IMR-90 (cell line): ENCODE measurements around the gene MCMBP. TPM values are rescaled to one million over a fixed set of nuclear protein-coding genes. Genes with fewer than 3 reads are reported as not detected.
A peak's percentile ranks its signal among the peaks of the same experiment; 100 is the strongest.

Source experiments
- ATAC-seq: fragments of 200-7000 bp; cut with Tn5 transposase; 2 replicates; pipeline ENCODE4 v1.9.1; 2020; ENCODE audit warnings: low read depth, mild to moderate bottlenecking, moderate library complexity
- BruUV-seq: library from RNA; stranded (reverse); fragments of 400-500 nt; replicated peaks from 2 replicates; lab custom pipeline; 2021; lab: Mats Ljungman, UMichigan
- CTCF ChIA-PET: fragments of 300-600 bp; formaldehyde crosslinking; extraction: SDS; loops from one replicate; lab custom pipeline; 2021; ENCODE audit warnings: antibody characterized with exemption; lab: Yijun Ruan, JAX
- POLR2A ChIA-PET: fragments of 300-600 bp; sonication (Branson Sonifier 250); formaldehyde crosslinking; loops from one replicate; lab custom pipeline; 2022; ENCODE audit warnings: antibody characterized with exemption; ENCODE audit not compliant: unreplicated experiment; lab: Charles Lee
- DNase-seq: peaks from one replicate; pipeline ENCODE4 v3.0.0; 2013
- H2AFZ ChIP-seq: replicated peaks from 2 replicates; pipeline ENCODE3; 2013; ENCODE audit warnings: low read length, mild to moderate bottlenecking; ENCODE audit not compliant: poor library complexity
- H2AK5ac ChIP-seq: 2 replicates; pipeline ENCODE4 v1.6.1; 2013; ENCODE audit warnings: low read depth, low read length, inconsistent platforms
- H2AK9ac ChIP-seq: replicated peaks from 2 replicates; pipeline ENCODE3; 2013; ENCODE audit warnings: mild to moderate bottlenecking, low read depth, low read length, moderate library complexity; ENCODE audit not compliant: poor library complexity
- H2BK120ac ChIP-seq: 2 replicates; pipeline ENCODE4 v1.6.1; 2013; ENCODE audit warnings: low read depth, low read length, inconsistent platforms
- H2BK15ac ChIP-seq: 3 replicates; pipeline ENCODE4 v1.6.1; 2013; ENCODE audit warnings: low read depth, low read length, inconsistent platforms
- H2BK20ac ChIP-seq: 2 replicates; pipeline ENCODE4 v1.6.1; 2013; ENCODE audit warnings: low read depth, mild to moderate bottlenecking, inconsistent platforms, low read length, moderate library complexity
- H2BK5ac ChIP-seq: 2 replicates; pipeline ENCODE4 v1.6.1; 2013; ENCODE audit warnings: mild to moderate bottlenecking, low read depth, low read length, inconsistent platforms; ENCODE audit not compliant: poor library complexity, severe bottlenecking
- H3K14ac ChIP-seq: replicated peaks from 2 replicates; pipeline ENCODE4 v1.6.1; 2013; ENCODE audit warnings: low read depth, low read length, inconsistent platforms
- H3K18ac ChIP-seq: 2 replicates; pipeline ENCODE4 v1.6.1; 2013; ENCODE audit warnings: low read depth, low read length, control low read depth
- H3K23ac ChIP-seq: 2 replicates; pipeline ENCODE4 v1.6.1; 2013; ENCODE audit warnings: low read depth, low read length, inconsistent platforms
- H3K27ac ChIP-seq: 2 replicates; pipeline ENCODE4 v1.5.1; 2013; ENCODE audit warnings: mild to moderate bottlenecking, control low read depth, low read length; ENCODE audit not compliant: insufficient read depth
- H3K27me3 ChIP-seq: 2 replicates; pipeline ENCODE4 v1.6.1; 2013; ENCODE audit warnings: low read length; ENCODE audit not compliant: control insufficient read depth, insufficient read depth
- H3K36me3 ChIP-seq: 2 replicates; pipeline ENCODE4 v1.6.1; 2013; ENCODE audit warnings: low read length, mixed read lengths; ENCODE audit not compliant: control insufficient read depth, insufficient read depth
- H3K4ac ChIP-seq: 2 replicates; pipeline ENCODE4 v1.6.1; 2013; ENCODE audit warnings: low read depth, low read length, inconsistent platforms
- H3K4me1 ChIP-seq: 2 replicates; pipeline ENCODE4 v1.6.1; 2013; ENCODE audit warnings: low read length, mixed read lengths; ENCODE audit not compliant: control insufficient read depth, insufficient read depth
- H3K4me2 ChIP-seq: 2 replicates; pipeline ENCODE4 v1.6.1; 2013; ENCODE audit warnings: low read depth, mild to moderate bottlenecking, control low read depth, low read length, moderate library complexity
- H3K4me3 ChIP-seq: 2 replicates; pipeline ENCODE4 v1.5.1; 2013; ENCODE audit warnings: low read depth, mild to moderate bottlenecking, control low read depth, low read length, moderate library complexity; ENCODE audit not compliant: insufficient read depth
- H3K56ac ChIP-seq: 2 replicates; pipeline ENCODE4 v1.6.1; 2013; ENCODE audit warnings: low read length, inconsistent platforms; ENCODE audit not compliant: insufficient read depth; ENCODE audit errors: extremely low read depth
- H3K79me1 ChIP-seq, 2 experiments: 2 replicates each; pipeline ENCODE4 v1.6.1; 2013; ENCODE audit warnings: low read length in 2 of 2, inconsistent platforms in 1 of 2, low read depth in 1 of 2
- H3K9ac ChIP-seq: 2 replicates; pipeline ENCODE4 v1.6.1; 2013; ENCODE audit warnings: low read depth, low read length, control low read depth
- H3K9me1 ChIP-seq: 2 replicates; pipeline ENCODE4 v1.6.1; 2013; ENCODE audit warnings: low read length, inconsistent platforms; ENCODE audit not compliant: insufficient read depth
- H3K9me3 ChIP-seq: 2 replicates; pipeline ENCODE4 v1.6.1; 2013; ENCODE audit warnings: low read length; ENCODE audit not compliant: control insufficient read depth, insufficient read depth
- H4K20me1 ChIP-seq: 2 replicates; pipeline ENCODE4 v1.6.1; 2013; ENCODE audit warnings: low read length, inconsistent platforms; ENCODE audit not compliant: insufficient read depth
- H4K5ac ChIP-seq: 2 replicates; pipeline ENCODE4 v1.6.1; 2013; ENCODE audit warnings: mild to moderate bottlenecking, low read depth, low read length, control low read depth
- H4K8ac ChIP-seq, 2 experiments: 2 replicates each; pipeline ENCODE4 v1.6.1; 2013; ENCODE audit warnings: low read depth in 2 of 2, low read length in 2 of 2, control low read depth in 1 of 2, inconsistent platforms in 1 of 2
- H4K91ac ChIP-seq: 2 replicates; pipeline ENCODE4 v1.6.1; 2013; ENCODE audit warnings: low read depth, low read length, inconsistent platforms; ENCODE audit not compliant: insufficient read depth
- BHLHE40 ChIP-seq: fragments of 150-350 bp; IDR thresholded peaks from 2 replicates; pipeline ENCODE4 v1.6.1; 2016; ENCODE audit warnings: mild to moderate bottlenecking, low read depth, low read length
- CEBPB ChIP-seq: IDR thresholded peaks from 2 replicates; pipeline ENCODE4 v1.6.1; 2012; ENCODE audit warnings: low read depth, low read length, improper control_type of control experiment
- CTCF ChIP-seq: conservative IDR thresholded peaks from 2 replicates; pipeline ENCODE4 v1.5.1; 2012; ENCODE audit warnings: mild to moderate bottlenecking, low read depth, low read length, improper control_type of control experiment
- FOS ChIP-seq: fragments of 150-350 bp; IDR thresholded peaks from 2 replicates; pipeline ENCODE4 v1.6.1; 2016; ENCODE audit warnings: low read depth, low read length
- MAFK ChIP-seq: IDR thresholded peaks from 2 replicates; pipeline ENCODE4 v1.6.1; 2012; ENCODE audit warnings: low read depth, low read length, improper control_type of control experiment
- MAZ ChIP-seq: IDR thresholded peaks from 2 replicates; pipeline ENCODE4 v1.6.1; 2012; ENCODE audit warnings: low read depth, mild to moderate bottlenecking, low read length, improper control_type of control experiment, moderate library complexity, borderline replicate concordance
- NFE2L2 ChIP-seq: fragments of 150-350 bp; IDR thresholded peaks from 2 replicates; pipeline ENCODE4 v1.6.1; 2016; ENCODE audit warnings: low read depth, mild to moderate bottlenecking, low read length
- POLR2A ChIP-seq: IDR thresholded peaks from 2 replicates; pipeline ENCODE4 v1.6.1; 2012; ENCODE audit warnings: mild to moderate bottlenecking, low read depth, low read length
- USF2 ChIP-seq: fragments of 150-350 bp; IDR thresholded peaks from 2 replicates; pipeline ENCODE4 v1.6.1; 2017; ENCODE audit warnings: mild to moderate bottlenecking, antibody characterized with exemption, low read length, low read depth
- WGBS, 2 experiments: methylation state at CpG; one replicate each; pipeline versions ENCODE4 v1.1.5 to v1.1.7; 2013; ENCODE audit warnings: missing lambda C conversion rate in 2 of 2; ENCODE audit not compliant: insufficient read length in 1 of 2; ENCODE audit errors: extremely low coverage in 2 of 2; 5-methylcytosine and 5-hydroxymethylcytosine counted together
- dilution Hi-C: fragments of 300-500 bp; cut with HindIII; formaldehyde crosslinking; loops from one replicate; pipeline ENCODE4 v1.14.3; 2018; ENCODE audit warnings: low sequenced_read_pairs; ENCODE audit not compliant: unreplicated experiment
- in situ Hi-C: fragments of 300-500 bp; cut with MboI; formaldehyde crosslinking; loops from 3 replicates; pipeline ENCODE4 v1.14.3; 2019; ENCODE audit warnings: low sequenced_read_pairs, inconsistent platforms, mixed read lengths
- intact Hi-C: fragments of 100-400 bp; cut with micrococcal nuclease; formaldehyde crosslinking; loops from 2 replicates; pipeline ENCODE4 v1.10.0; 2022
- polyA plus RNA-seq, 3 experiments: library from polyadenylated mRNA; depleted of rRNA; stranded (reverse); fragments of >200 nt; gene quantifications; 2 replicates each; pipeline ENCODE4 v1.2.3, GENCODE V29; 2012; ENCODE audit warnings: low replicate concordance in 1 of 3
- total RNA-seq: library from RNA; depleted of rRNA; stranded (reverse); fragments of >200 nt; gene quantifications from 2 replicates; pipeline ENCODE4 v1.2.3, GENCODE V29; 2012
- TF ChIP-seq, protein P1 (sequence below): fragments of 150-350 bp; IDR thresholded peaks from 2 replicates; pipeline ENCODE4 v1.6.1; 2016; ENCODE audit warnings: low read depth, mild to moderate bottlenecking, low read length, moderate library complexity, borderline replicate concordance

MCMBP gene
- total and polyA plus RNA-seq, 2 of the 4 experiments (the other 2 are of a cell fraction) = 39.0 to 59.9 TPM

GRCh38 chr10:119896937-119897770 is 24.5 kb upstream of the MCMBP start:
- ChIA-PET POLR2A (no interaction called here), CTCF (interaction anchor here (0.6 kb wide), 1 partner anchor 16 kb away, joined by 4 read pairs; no protein-coding TSS in a partner anchor)
- Histone ChIP-seq H3K14ac (no peak overlapping the region), H3K9ac (no peak overlapping the region), H4K91ac (no peak overlapping the region), H4K20me1 (peaks cover 62% of the 10 kb centered on the region), H3K27ac (peak overlapping the region; percentile 38; the same call in 1 of the 2 replicates), H2AK5ac (peak overlapping the region; percentile 85), H3K9me1 (peaks cover 25% of the 10 kb centered on the region), H2BK120ac (no peak overlapping the region), H2BK5ac (peak overlapping the region; percentile 46), H3K18ac (no peak overlapping the region), H3K36me3 (peaks cover 17% of the 10 kb centered on the region), H2BK20ac (0 out of 2 replicates have a peak overlapping the region, but pooled peaks have one; percentile 18), H3K4me2 (peak overlapping the region; percentile 27), H3K23ac (peak overlapping the region; percentile 38; the same call in 1 of the 2 replicates), H3K56ac (no peak overlapping the region), H3K9me3 (no peaks in the 10 kb centered on the region), H3K79me1 (peaks cover 9 to 70% of the 10 kb centered on the region in 2 experiments), H2AFZ (no peak overlapping the region), H2BK15ac (no peak overlapping the region), H2AK9ac (peak overlapping the region; percentile 23), H4K5ac (no peak overlapping the region), H4K8ac (no peak overlapping the region), H3K4ac (peak overlapping the region; percentile 36; the same call in 1 of the 2 replicates), H3K4me3 (no peak overlapping the region), H3K27me3 (no peaks in the 10 kb centered on the region), H3K4me1 (peaks cover 10% of the 10 kb centered on the region)
- ATAC-seq (no peak), DNase-seq (no peak)
- no TSS peak for BruUV-seq
- intact Hi-C loops (no loop called here), dilution Hi-C loops (no loop called here), in situ Hi-C loops (no loop called here)
- TF ChIP-seq CTCF (no peak), MAZ (no peak), NFE2L2 (no peak), FOS (no peak), BHLHE40 (no peak), USF2 (no peak), POLR2A (no peak), MAFK (no peak), CEBPB (no peak)
- TF ChIP-seq, protein P1, sequence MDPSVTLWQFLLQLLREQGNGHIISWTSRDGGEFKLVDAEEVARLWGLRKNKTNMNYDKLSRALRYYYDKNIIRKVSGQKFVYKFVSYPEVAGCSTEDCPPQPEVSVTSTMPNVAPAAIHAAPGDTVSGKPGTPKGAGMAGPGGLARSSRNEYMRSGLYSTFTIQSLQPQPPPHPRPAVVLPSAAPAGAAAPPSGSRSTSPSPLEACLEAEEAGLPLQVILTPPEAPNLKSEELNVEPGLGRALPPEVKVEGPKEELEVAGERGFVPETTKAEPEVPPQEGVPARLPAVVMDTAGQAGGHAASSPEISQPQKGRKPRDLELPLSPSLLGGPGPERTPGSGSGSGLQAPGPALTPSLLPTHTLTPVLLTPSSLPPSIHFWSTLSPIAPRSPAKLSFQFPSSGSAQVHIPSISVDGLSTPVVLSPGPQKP = no peak
- 100% methylated on average over 1 of the region's 9 CpGs; no CpG with 5 or more reads in 1 of the 2 experiments for WGBS, 2 experiments
